GM12864 (cell line): Measurements from ENCODE around the gene RARS2.
A peak's percentile ranks its signal among the peaks of the same experiment; 100 is the strongest.

Source experiments
- DNase-seq: peaks from one replicate; pipeline ENCODE4 v3.0.0-alpha.2; 2011; ENCODE audit warnings: low read depth
- H3K4me3 ChIP-seq: 2 replicates; pipeline ENCODE4 v1.5.1; 2011; ENCODE audit warnings: mild to moderate bottlenecking, low read depth, low read length, control low read depth
- CTCF ChIP-seq: IDR thresholded peaks from 2 replicates; pipeline ENCODE4 v1.5.1; 2011; ENCODE audit warnings: low read depth, mild to moderate bottlenecking, moderate library complexity, low read length, control low read depth, inconsistent platforms; ENCODE audit errors: missing control alignments

Gene RARS2

DNA sequence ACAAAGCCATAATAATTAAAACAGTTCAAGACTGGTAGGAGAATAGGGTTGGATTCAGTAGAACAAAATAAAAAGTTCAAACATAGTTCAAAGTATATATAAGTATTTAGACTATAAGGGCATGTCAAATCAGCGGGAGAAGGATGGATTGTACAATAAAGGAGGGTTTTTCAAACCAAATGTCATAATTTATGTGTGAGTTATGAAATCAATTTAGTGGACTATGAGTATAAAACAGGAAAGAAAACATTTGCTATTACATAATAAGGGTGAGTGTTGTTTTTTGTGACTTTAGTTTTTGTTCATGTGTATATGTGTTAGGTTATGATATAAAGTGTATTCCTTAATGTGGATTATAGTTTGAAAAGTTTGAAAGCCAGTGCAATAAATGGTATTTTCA lies 10.8 kb upstream of the RARS2 start:
- TF ChIP-seq CTCF: no peak
- no peak for DNase-seq
- no peak overlapping the region for H3K4me3 ChIP-seq

DNA sequence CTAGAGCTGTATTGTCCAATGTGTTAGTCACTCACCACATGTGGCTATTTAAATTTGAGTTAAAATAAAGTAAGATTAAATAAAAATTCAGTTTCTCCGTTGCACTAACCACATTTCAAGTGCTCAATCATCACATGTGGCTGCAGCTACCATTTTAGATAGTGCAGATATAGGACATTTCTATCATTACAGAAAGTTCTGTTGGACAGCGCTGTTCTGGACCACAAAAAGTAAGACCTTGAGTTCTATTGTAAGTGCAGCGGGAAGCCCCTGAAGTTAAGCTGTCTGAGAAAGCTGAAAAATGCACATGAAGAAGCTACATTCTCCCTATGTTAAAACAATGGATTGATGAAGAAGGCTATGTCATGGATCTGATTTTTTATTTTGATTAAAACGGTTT lies 1.2 kb upstream of the RARS2 start:
- no peak for DNase-seq
- no peak for TF ChIP-seq CTCF
- peak overlapping the region; percentile 82 for H3K4me3 ChIP-seq

- H3K4me3 ChIP-seq: peak overlapping the region; percentile 82
- TF ChIP-seq CTCF: no peak
- DNase-seq: no peak
These were observed 662 bp upstream of the RARS2 start for GRCh38 chr6:87590417-87590880.

DNA sequence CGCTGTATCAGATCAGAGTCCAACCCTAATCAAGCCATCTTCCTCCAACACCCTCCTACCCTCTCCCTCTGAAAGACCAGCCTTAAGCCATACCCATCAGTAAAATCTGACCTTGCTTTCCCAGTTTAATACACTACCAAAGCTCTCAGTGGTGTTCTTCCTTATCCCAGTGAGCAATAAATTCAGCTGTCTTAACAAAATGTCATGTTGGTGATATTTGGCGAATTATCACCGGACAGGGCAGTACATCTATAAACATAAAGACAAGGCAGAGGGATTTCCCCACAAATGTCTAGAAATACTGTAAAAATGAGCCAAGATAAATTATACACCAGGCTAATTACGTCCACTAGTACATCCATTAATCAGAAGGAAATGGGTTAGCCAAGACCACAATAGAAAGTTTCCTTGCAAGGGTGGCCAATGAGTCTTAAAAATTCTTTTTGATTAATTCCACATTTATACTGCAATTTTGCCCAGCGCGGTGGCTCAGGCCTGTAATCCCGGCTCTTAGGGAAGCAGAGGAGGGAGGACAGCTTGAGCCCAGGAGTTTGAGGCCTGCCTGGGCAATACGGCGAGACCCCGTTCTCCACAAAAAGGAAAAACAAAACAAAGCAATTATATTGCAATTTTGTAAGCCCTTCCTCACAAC lies 905 bp downstream of the RARS2 start:
- TF ChIP-seq CTCF: no peak
- peak overlapping the region; percentile 82 for H3K4me3 ChIP-seq
- no peak for DNase-seq

- no peak for DNase-seq
- no peak for TF ChIP-seq CTCF
These were observed 3.3 kb downstream of the RARS2 start for GRCh38 chr6:87586371-87587077.

GRCh38 chr6:87583822-87584221 lies 6.0 kb downstream of the RARS2 start:
- TF ChIP-seq CTCF: no peak
- H3K4me3 ChIP-seq: no peak overlapping the region
- no peak for DNase-seq

More at GRCh38 chr6:87586371-87587077, 3.3 kb downstream of the RARS2 start:
- no peak overlapping the region for H3K4me3 ChIP-seq

DNA sequence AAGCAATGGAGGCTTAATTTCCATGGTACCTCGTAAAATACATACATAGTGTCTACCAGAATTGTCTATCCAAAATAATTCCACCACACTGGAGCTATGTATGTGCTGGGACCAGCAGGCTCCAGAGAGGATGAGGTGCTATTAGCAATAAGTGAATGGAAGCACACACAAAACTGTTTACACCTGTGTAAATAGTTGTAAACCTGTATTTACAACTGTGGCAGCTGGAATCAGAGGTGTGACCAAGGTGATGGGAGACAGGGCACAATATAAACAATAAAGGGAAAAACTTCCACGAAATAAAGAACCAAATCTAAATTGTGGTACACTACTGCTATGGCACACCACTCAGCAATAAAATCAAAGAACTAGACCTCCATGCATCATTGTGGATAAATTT lies 14.4 kb downstream of the RARS2 start:
- H3K4me3 ChIP-seq: no peak overlapping the region
- no peak for TF ChIP-seq CTCF
- DNase-seq: no peak
